Measurements from ENCODE around the gene NUP210. TPM values are rescaled to one million over a fixed set of nuclear protein-coding genes. Genes with fewer than 3 reads are reported as not detected.

NUP210 gene
- total RNA-seq, 1 donor from 2014 or later: 1.4 TPM

DNA sequence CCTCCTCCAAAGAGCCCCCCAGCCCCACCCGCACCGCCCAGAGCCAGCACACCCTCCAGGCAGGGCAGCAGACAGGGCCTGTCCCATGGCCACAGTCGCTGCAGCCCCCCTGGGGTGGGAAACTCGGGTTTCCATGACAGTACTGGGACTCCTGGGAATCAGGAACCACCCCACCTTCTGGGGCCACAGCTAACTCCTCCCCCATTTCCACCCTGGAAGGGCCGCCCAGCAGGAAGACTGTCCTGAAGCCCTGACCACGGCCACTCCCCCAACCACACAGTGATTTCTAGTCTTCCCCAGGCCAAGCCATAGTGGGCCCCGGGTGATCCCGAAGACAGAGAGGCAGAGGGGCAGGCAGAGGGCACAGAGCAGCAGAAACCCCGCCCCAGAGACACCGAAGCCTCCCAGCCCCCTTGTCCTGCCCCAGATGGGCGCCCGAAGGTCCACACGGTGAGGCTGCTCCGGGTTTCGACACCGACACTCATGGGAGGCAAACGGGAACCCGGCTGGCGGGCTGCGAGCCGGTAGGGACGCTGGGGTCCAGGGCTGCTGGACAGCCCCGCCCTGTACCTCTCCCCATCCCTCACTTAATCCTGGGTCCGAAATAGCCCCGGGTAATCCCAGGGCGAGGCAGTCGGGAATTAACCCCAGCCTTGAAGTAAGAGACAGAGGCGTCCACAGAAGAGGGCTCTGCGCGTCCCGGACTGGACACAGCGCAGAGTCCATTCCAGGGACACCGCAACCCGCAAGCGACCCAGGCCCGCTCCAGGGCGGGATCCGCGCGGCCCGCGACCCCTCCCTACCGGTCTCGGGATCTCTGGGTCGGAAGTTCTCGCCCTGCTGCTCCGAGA is 138.4 kb downstream of the NUP210 start:
- TF ChIP-seq, protein P1, sequence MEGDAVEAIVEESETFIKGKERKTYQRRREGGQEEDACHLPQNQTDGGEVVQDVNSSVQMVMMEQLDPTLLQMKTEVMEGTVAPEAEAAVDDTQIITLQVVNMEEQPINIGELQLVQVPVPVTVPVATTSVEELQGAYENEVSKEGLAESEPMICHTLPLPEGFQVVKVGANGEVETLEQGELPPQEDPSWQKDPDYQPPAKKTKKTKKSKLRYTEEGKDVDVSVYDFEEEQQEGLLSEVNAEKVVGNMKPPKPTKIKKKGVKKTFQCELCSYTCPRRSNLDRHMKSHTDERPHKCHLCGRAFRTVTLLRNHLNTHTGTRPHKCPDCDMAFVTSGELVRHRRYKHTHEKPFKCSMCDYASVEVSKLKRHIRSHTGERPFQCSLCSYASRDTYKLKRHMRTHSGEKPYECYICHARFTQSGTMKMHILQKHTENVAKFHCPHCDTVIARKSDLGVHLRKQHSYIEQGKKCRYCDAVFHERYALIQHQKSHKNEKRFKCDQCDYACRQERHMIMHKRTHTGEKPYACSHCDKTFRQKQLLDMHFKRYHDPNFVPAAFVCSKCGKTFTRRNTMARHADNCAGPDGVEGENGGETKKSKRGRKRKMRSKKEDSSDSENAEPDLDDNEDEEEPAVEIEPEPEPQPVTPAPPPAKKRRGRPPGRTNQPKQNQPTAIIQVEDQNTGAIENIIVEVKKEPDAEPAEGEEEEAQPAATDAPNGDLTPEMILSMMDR (IDR thresholded peaks at IDR 0.05): no peak
- Mint-ChIP-seq H3K27me3 (ENCODE audit: unreplicated experiment) (peaks cover 51% of the 10 kb centered on the region), H3K4me3 (ENCODE audit: unreplicated experiment) (peak overlapping the region; percentile 68), H3K27ac (ENCODE audit: unreplicated experiment) (no peak overlapping the region), H3K9me3 (ENCODE audit: unreplicated experiment) (peaks cover 15% of the 10 kb centered on the region), H3K4me1 (ENCODE audit: unreplicated experiment) (peaks cover 21% of the 10 kb centered on the region), H3K36me3 (ENCODE audit: unreplicated experiment) (peaks cover 9% of the 10 kb centered on the region)
- no peak for DNase-seq (ENCODE audit: extremely low spot score, unreplicated experiment)

DNA sequence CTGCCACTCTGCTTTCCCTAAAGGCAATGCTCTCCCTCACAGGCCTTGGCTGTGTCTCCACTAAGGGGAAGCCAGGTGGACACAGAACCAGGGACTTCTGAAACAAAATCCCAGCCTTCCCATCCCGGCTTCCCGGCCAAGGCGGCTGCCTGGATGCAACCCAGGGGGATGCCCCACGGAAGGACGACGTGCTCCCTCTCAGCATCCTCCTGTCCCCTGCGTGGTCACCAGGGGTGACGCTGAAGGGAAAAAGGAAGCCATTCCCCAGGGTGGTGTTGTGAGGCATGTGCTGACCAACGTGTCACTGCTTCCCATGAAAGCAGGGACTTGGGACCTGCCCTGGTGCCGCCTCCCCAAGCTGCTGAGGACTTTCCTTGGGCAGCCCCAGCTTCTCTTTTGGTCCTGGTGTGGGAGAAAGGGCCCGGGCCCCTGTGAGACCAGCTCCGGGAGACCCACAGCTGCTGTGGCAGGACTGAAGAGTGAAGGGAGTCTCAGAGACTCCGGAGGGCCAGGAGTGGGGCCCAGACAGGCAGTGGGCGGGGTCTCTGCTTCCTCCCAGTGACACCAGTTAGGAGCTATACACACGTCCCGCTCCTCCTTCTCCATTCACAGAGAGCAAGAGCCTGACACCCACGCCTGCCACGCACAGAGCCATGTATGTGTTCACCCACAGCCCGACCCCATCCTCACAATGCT is 139.2 kb downstream of the NUP210 start:
- H3K27ac Mint-ChIP-seq (ENCODE audit: unreplicated experiment): no peak overlapping the region
- peak overlapping the region; percentile 68 for H3K4me3 Mint-ChIP-seq (ENCODE audit: unreplicated experiment)
- H3K36me3 Mint-ChIP-seq (ENCODE audit: unreplicated experiment): peaks cover 9% of the 10 kb centered on the region
- peaks cover 46% of the 10 kb centered on the region for H3K27me3 Mint-ChIP-seq (ENCODE audit: unreplicated experiment)
- peaks cover 21% of the 10 kb centered on the region for H3K4me1 Mint-ChIP-seq (ENCODE audit: unreplicated experiment)
- TF ChIP-seq, protein P1 (IDR thresholded peaks at IDR 0.05): no peak
- H3K9me3 Mint-ChIP-seq (ENCODE audit: unreplicated experiment): peaks cover 9% of the 10 kb centered on the region
- no peak for DNase-seq (ENCODE audit: extremely low spot score, unreplicated experiment)

DNA sequence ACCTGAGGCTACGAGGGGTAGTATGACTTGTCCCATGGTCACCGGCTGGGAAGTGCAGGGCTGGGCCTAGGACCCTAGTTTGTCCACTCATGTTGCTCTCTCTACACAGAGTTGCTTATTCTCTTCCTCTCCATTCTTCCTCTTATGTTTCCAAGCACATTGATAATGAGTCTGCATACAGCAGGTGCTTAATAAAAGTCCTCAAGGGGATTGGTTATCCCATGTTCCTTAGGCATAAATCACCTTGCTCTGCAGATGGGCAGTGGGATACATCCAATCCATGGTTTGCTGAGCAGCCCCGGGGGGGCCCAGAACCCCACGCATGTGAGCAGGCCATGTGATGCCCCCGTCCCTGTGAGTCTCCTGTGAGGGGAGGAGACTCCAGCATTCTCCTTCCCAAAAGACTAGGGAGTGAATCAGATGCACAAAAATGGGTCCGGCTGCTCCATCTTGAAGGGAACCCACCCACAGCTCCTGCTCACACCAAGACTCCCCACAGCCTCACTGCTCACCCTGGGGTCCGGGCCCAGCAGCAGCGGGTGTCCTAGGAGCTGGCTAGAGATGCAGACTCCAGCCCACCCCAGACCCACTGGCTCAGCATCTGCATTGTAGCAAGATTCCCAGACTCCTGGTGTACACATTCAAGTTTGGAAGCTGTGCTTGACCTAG is 139.9 kb downstream of the NUP210 start:
- H3K4me1 Mint-ChIP-seq (ENCODE audit: unreplicated experiment): peaks cover 21% of the 10 kb centered on the region

DNA sequence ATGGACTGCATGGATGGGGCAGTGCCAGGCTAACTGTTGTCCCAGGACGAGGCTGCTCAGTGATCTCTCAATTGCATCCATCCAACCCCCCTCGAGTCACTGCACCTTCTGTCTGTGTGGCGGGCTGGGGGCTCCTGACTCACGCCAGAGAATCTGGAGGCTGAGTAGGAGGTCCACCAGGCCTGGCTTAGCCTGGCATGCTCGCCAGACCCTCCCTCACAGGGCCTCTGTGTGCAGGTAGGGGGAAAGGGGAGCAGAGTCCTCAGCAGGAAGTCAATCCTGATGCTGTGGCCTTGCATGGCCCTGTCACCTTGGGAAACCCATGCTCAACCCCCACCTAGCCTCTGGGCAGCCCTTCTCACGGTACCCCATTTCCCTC is 140.6 kb downstream of the NUP210 start:
- Mint-ChIP-seq H3K9me3 (ENCODE audit: unreplicated experiment) (peaks cover 9% of the 10 kb centered on the region), H3K27ac (ENCODE audit: unreplicated experiment) (no peak overlapping the region), H3K4me1 (ENCODE audit: unreplicated experiment) (peaks cover 21% of the 10 kb centered on the region), H3K36me3 (ENCODE audit: unreplicated experiment) (peaks cover 9% of the 10 kb centered on the region), H3K27me3 (ENCODE audit: unreplicated experiment) (peaks cover 50% of the 10 kb centered on the region), H3K4me3 (ENCODE audit: unreplicated experiment) (no peak overlapping the region)
- no peak for DNase-seq (ENCODE audit: extremely low spot score, unreplicated experiment)
- TF ChIP-seq, protein P1 (IDR thresholded peaks at IDR 0.05): no peak

More for the DNA sequence above, 139.9 kb downstream of the NUP210 start:
- TF ChIP-seq, protein P1 (IDR thresholded peaks at IDR 0.05): no peak
- H3K9me3 Mint-ChIP-seq (ENCODE audit: unreplicated experiment): peaks cover 9% of the 10 kb centered on the region
- peaks cover 9% of the 10 kb centered on the region for H3K36me3 Mint-ChIP-seq (ENCODE audit: unreplicated experiment)
- no peak overlapping the region for H3K4me3 Mint-ChIP-seq (ENCODE audit: unreplicated experiment)
- no peak for DNase-seq (ENCODE audit: extremely low spot score, unreplicated experiment)
- H3K27ac Mint-ChIP-seq (ENCODE audit: unreplicated experiment): no peak overlapping the region
- H3K27me3 Mint-ChIP-seq (ENCODE audit: unreplicated experiment): peaks cover 51% of the 10 kb centered on the region
